Superior temporal gyrus (tissue), 1 donor: ENCODE measurements around the gene BRAF.
A peak's percentile ranks its signal among the peaks of the same experiment; 100 is the strongest.
"Not testable (repeated sequence)": the region's sequence is repeated elsewhere in the genome, so short reads cannot be mapped to it uniquely, and the experiment has no call there.

Source experiments
- DNase-seq: peaks from one replicate; pipeline ENCODE4 v3.0.0-alpha.2; 2016; ENCODE audit errors: extremely low spot score

BRAF gene

GRCh38 chr7:140918236-140918635 is 6.5 kb downstream of the BRAF start:
- no peak for DNase-seq

- DNase-seq: no peak
Measured at GRCh38 chr7:140917258-140917657, 7.5 kb downstream of the BRAF start.

- DNase-seq: no peak
Measured at GRCh38 chr7:140915935-140916555, 8.7 kb downstream of the BRAF start.

- DNase-seq: no peak
Measured at GRCh38 chr7:140914083-140914482, 10.6 kb downstream of the BRAF start.

GRCh38 chr7:140913596-140913928 is 11.2 kb downstream of the BRAF start:
- DNase-seq: not testable (repeated sequence)

- DNase-seq: no peak
Measured at GRCh38 chr7:140911746-140912145, 13.0 kb downstream of the BRAF start.

- no peak for DNase-seq
Measured at GRCh38 chr7:140909476-140910161, 15.1 kb downstream of the BRAF start.

GRCh38 chr7:140908361-140908760 is 16.4 kb downstream of the BRAF start:
- no peak for DNase-seq

- DNase-seq: no peak
Measured at GRCh38 chr7:140903741-140904480, 20.8 kb downstream of the BRAF start.

- DNase-seq: no peak
Measured at GRCh38 chr7:140902303-140902953, 22.3 kb downstream of the BRAF start.

- no peak for DNase-seq
Measured at GRCh38 chr7:140901941-140902302, 22.8 kb downstream of the BRAF start.

- DNase-seq: peak; percentile 75
Measured at GRCh38 chr7:140899883-140900282, 24.8 kb downstream of the BRAF start.

- DNase-seq: no peak
Measured at GRCh38 chr7:140898786-140899536, 25.8 kb downstream of the BRAF start.

- DNase-seq: no peak
Measured at GRCh38 chr7:140896996-140897395, 27.7 kb downstream of the BRAF start.

GRCh38 chr7:140889645-140890044 is 35.1 kb downstream of the BRAF start:
- no peak for DNase-seq

GRCh38 chr7:140889150-140889549 is 35.6 kb downstream of the BRAF start:
- DNase-seq: no peak

GRCh38 chr7:140888087-140888486 is 36.6 kb downstream of the BRAF start:
- no peak for DNase-seq

GRCh38 chr7:140885735-140886334 is 38.9 kb downstream of the BRAF start:
- DNase-seq: no peak

GRCh38 chr7:140883378-140883777 is 41.4 kb downstream of the BRAF start:
- no peak for DNase-seq

GRCh38 chr7:140882834-140883233 is 41.9 kb downstream of the BRAF start:
- not testable (repeated sequence) for DNase-seq

GRCh38 chr7:140881507-140882228 is 43.1 kb downstream of the BRAF start:
- DNase-seq: no peak
